Inflammatory macrophage treated with lipopolysaccharide for 1 hour (primary cell): ENCODE measurements around the gene NGDN.

Experiments used
- DNase-seq, 2 donors: peaks; one replicate each; pipeline ENCODE4 v3.0.0-alpha.2; 2020 to 2022

The NGDN gene

DNA sequence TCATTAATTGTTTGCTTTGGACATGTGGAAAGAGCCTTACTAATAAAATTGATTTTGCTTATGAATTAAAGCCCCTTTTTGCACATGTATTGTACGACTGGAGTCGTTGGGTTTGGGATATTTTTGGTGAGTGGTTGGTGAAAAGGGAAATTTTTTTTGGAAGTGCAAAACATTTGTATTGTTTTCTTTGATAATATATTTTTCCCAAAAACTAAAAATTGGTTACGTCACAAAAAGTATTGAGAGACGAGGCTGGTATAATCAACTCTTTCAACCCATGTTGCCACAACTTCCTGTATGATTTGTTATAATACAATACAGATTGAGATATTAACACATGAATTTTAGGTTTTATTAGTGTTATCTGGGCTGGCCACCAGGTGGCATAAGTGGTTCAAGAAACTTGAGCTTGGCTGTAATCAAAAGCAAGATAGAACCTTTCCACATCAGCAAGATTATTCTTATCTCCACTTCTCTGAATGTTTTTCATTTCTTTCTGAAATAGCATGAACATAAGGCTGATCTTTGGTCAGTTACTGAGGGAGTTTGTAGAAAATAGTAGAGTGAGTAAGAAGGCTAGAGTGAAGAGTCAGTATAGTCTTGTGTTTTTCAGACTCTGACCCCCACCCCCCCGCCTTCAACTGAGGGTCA lies 8.7 kb downstream of the NGDN start:
- peak; percentile 49 to 84 for DNase-seq

DNA sequence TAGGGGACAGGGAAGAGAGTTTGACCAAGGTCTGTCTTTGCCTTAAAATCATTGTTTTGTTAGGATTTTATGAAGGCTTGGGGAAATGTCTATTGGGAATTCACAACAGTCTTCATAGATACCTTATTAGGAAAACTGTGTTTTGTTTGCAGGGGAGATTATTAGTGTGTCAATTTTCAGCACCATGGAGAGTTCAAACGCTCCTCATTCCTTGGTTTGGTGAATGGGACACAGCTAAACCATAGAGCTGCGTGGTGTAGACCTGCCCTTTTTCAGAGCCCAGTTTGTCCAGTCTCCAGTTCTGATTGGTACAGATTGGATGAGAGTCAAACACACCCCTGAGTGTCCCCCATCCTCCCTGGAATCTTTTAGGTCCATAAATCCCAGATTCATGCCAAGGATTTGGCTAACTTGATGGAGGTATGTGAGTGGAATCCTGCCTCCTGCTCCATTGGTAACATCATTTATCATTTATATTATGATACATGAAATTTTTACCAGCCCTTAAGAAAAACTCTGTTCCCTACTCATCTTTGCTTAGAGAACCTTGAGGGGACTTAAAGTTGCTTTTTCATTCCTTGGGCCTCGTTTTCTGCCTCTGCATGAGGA lies 12.0 kb downstream of the NGDN start:
- no peak for DNase-seq

GRCh38 chr14:23481979-23482822 lies 12.7 kb downstream of the NGDN start:
- no peak for DNase-seq

GRCh38 chr14:23482823-23483148 lies 13.3 kb downstream of the NGDN start:
- DNase-seq, result no peak

- DNase-seq, result no peak
These were observed 13.8 kb downstream of the NGDN start for GRCh38 chr14:23483236-23483854.

GRCh38 chr14:23485326-23485725 lies 15.8 kb downstream of the NGDN start:
- DNase-seq, result no peak

DNA sequence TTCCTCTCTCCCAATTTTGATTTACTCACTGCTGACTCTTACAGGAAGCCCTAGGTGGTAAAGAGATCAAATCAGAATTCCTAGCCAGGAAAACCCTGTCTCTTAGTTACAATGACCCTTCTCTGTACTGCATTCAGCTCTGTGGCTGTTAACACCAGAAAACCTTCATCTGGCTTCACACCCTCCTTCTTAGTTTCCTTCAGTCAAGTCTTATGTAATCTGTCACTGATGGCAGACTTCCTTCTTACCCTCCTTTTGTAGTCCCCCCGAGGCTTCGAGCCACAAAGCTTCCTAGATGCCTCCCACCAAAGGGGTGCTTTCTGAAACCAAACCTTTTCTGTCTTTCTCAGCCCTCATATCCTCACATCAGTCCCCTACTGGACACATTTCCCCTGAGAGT lies 16.5 kb downstream of the NGDN start:
- no peak for DNase-seq

DNA sequence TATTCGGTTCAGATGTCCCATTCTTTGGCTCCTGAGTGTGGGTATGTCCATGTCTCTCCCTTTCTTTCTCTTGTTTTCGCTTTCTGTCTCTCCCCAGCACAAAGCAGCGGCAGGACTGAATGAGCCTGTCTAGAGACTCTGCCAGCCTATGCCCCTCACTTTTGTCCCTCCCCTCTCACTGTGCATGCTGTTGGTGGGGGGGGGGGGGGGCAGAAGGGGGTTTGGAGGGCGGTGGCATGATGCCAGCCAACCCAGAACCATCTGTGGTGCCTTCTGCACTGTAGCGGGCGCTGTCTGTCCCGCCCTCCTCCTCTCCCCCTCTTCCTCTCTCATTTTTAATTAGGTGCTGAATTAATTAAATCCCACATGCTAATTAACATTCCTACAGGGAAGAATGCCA lies 17.7 kb downstream of the NGDN start:
- no peak for DNase-seq

DNA sequence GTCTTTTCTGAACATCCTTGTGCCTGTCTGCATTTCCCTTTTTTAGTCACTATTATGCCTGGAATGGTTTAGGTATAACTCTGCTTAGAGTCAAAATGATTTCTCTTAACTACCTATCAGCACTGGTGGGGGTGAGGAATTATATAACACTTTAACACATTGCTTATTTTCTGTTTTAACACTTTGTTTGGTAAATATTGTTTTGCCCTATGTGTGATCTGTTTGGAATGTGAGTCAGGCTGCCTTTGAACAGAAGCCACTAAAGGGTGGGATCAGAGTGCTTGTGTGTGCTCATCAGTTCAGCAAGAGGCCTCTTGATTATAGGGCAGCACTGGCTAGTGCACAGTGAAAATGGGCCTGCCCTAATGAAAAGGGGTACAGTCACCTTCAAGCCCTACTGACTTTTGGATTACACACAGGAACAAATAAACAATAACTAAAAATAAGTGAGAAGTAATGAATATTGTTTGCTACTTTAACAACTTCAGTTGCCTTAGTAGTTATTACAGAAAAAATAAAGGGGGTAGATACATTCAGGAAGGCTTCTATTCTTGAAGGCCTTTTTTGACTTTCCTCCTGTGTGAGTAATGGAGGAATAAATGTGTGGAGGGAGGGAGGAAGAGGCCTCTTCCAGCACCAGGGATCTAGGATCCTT lies 23.2 kb downstream of the NGDN start:
- no peak for DNase-seq

DNA sequence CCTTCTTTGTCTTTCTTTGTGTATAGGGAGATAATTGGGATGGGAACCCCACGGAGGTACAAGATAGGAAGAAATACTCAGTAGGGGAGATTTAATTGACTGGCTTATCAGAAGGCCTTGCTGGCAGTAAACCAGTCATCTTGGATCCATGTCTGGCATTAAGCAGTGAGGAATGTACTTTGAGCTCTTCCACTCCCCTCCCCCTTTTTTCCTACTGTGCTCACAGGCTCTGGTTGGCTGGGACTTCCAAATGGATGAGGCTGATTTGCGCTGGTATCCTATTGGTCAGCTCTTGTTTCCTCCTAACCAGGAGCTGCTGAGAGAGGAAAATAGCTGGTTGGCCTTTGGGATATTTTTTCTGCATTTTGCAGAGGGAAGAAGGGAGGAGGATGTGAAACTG lies 24.7 kb downstream of the NGDN start:
- DNase-seq, result no peak

DNA sequence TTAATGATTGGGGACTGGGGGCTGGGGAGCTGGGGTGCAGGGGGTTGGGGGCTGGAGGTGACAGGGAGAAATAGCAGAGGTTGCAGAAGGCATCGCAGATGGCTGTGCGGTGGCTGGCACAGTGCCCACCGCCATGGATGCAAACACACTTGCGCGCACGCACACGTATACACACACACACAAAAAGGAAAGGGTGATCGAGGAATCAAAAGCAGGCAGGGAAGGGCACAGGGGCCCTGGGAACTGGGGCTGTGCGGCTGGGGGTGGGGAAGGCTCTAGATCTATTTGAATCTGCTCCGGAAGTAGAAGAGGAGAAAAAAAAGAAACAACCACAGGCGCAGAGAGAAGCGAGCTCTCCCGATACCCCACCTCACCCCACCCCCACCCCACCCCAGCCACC lies 42.7 kb downstream of the NGDN start:
- DNase-seq, result no peak

DNA sequence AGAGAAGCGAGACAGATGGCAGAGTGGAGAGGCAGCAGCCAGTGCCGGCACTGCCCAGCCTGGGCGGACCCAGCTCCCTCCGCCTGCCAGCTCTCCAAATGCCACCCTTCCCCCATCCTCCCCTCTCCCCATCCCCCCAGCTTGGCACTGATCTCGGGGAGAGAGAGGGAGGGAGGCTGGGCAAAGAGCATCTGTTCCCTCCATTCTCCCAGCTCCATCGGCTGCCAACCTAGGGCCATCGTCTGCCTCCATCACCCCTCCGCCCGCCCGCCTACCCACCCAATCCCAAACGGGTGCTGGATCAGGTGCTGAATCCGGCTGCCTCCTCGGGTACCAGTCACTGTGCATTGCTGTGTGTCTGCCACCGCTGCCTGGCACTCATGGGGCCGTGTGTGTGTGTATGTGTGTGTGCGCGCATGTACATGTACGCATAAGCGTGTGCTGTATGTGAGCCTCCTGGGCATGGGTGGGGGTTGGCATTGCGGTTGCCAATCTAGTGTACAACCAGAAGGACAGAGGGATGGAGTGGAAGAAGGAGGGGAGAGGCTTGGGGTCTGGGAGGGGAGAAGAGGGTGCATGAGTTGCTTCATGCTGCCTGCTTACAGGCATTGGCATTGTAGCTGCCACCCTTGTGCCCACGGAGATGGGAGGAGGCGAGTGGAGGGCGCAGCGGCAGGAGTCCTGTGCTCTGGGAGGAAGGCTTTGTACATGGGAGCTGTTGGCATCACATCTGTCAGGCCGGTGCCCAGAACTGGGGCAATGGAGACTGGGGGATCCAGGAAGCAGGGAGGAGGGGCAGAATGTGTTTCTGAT lies 43.7 kb downstream of the NGDN start:
- DNase-seq, result no peak

DNA sequence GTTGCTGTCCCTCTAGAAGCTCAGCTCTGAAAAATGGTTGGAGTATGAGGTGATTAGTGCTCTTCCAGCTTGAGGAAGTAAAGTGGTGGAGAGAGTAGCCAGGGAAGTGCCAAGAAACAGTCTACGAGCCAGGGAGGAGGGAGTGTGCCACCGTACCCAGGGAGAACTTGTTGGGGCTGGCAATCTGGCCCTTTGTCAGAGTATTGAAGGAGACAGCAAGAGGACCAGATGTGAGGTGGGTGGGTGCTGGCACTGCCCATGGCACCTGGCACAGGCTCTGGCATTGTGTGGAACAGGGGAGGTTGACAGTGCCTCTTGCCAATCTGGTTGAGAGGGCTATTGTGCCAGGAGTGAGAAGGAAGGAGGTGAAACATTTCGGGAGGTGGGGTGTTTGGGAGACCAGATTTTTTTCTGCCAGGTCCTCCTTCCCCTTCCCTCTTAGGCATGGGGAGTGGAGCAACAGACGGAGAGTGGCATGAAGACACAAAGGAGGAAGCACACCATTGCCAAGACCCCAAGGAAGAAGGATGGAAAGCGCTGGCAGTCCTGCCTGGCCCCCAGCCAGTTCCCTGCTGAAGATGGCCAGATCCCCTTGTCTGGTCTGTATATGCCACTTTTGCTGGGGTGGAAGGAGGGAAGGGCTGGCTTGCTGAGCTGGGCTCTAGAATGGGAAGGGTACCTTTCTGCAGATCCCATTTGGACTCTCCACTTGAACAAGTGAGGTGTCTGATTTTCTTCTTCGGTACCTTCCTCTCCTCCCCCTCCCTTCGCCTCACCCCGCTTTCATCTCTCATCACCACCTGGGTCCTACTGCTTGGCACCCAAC lies 44.5 kb downstream of the NGDN start:
- DNase-seq, result no peak

DNA sequence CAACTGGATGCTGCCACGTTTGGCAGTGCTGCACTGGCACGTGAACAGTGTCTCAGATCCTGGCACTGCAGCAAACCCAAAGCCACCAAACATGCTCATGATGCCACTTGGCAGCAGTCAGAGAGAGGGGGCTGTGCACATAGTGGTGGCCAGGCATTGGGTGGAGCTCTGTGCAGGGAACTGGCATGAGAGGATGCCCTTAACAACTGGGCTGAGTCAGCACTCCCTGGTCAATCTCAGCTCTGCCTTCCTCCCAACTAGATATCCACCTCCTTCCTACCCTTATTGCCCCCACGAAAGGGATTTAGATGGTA lies 45.1 kb downstream of the NGDN start:
- no peak for DNase-seq

DNA sequence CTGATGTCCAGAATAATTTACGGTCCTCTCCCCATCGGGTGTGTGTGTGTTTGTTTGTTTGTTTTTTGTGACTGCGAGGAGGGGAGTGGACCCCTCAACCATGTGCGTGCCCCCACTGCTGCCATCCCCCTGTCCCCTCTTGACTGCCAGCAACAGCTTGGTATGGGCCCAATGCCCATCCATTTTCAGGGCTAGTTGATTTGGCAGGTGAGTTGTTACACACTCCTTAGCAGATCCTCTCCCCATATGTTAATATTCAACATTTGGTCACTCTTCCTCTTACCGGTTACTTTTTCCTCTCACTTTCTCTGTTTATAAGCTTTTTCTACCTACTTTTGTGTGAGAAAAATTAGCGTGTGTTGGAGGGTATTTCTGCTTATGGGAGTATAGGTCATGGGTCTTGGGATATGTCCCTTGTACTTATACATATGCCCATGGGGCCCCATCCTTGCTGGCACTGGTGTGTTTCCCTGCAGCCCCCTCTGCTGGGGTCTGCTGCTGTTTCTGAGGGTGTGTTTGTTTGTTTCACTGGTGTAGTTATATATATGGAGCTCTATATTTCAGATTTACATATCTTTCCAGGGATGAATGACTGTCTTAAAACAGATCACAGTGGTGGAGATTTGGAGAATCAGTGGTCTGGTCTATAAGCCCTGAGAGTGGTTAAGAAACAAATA lies 48.3 kb downstream of the NGDN start:
- DNase-seq, result no peak

GRCh38 chr14:23518709-23519108 lies 49.2 kb downstream of the NGDN start:
- DNase-seq, result no peak

DNA sequence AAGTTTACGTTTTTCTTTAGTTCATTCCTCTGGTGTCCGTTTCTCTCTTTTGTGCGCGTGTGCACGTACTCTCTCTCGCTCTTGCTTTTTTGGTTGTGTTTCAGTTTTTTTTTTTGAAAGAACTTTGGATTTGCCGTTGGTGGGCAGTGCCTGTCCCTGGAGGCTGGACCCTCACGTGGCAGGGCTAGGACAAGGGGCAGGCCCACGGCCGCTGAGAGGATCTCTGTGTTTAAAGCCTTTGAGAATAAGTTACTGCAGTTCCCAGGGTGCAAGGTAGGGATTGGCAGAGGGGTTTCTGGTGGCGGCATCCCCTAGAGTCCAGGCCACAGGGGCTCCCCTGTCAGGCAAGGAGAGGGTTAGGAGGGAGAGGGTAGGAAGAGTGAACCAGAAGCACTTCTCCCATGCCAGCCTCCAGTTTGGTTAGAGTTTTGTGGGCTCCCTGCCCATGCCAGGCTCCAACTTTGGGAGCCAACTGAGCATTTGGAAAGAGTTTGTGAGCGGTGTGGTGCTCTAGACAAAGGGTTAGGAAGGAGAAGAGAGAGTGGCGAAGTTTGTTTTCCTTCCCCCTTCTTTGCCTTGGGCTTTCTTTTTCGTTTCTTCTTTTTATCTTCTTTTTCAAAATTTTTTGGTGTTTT lies 51.5 kb downstream of the NGDN start:
- DNase-seq, result no peak

DNA sequence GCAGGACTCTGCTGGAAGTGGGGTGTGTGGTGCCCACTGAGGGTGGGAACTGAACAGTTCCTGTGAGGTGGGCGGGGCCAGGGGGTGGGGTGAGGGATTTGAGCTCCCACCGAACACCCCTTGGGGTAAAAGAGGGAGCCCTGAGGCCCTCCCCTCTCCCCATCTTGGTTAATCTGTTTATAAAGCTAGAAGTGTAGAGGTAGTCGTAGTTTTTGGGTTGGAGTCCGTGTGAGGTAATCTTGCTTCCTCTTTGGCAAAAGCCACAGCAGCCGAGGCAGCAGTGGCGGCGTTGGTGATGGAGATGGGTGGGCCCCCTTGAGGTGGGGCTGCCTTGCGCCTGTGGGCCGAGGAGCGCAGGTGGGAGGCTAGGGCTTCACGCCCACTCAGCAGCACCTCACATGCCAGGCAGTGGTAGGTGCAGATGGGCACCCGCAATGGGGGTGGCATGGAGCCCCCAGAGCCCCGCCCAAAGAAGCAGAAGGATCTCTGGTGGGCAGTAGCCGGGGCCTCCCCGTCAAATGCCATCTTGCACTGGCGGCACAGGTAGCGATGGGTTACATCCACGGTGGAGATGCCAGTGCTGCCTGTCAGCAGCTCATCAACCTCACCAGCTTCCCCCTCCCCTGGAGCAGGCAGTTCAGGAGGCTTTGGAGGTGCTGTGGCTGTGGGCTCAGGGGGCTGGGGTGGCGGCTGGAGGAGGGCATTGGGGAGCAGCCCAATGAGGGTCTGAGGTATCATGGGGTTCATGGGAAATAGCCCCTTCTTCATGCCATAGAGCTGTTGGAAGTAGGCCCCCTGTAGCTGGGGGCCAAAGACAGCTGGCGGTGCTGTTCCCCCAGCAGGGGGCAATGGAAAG lies 52.5 kb downstream of the NGDN start:
- DNase-seq, result no peak

- no peak for DNase-seq
These were observed 53.2 kb downstream of the NGDN start for GRCh38 chr14:23522643-23523198.
